Measurements from ENCODE around the gene PRDM16.

- no peak for TF ChIP-seq CTCF (IDR thresholded peaks at IDR 0.05; ENCODE audit: low read length)
- TF ChIP-seq EZH2 (IDR thresholded peaks at IDR 0.05; ENCODE audit: borderline replicate concordance, low read length) = no peak
These were observed 1.1 kb upstream of the PRDM16 start for GRCh38 chr1:3067671-3068563.

Measured in OCI-LY1 (cell line).